Sigmoid colon (tissue), 7 donors: ENCODE data around the gene ZC3HAV1. TPM values are rescaled to one million over a fixed set of nuclear protein-coding genes. Genes with fewer than 3 reads are reported as not detected.

Experiments
- DNase-seq: peaks from one replicate; pipeline ENCODE4 v3.0.0-alpha.2; 2019
- H3K27ac ChIP-seq, 4 donors: fragments of 200-600 bp; sonication (generic); one replicate each; pipeline ENCODE4 v1.5.1; 2016 to 2019; ENCODE audit warnings: mild to moderate bottlenecking in 1 of 4
- H3K27me3 ChIP-seq, 3 donors: fragments of 200-600 bp; sonication (generic); one replicate each; pipeline ENCODE4 v1.5.1; 2019; ENCODE audit warnings: mild to moderate bottlenecking in 1 of 3
- H3K36me3 ChIP-seq, 4 donors: fragments of 200-600 bp; sonication (generic); one replicate each; pipeline ENCODE4 v1.5.1; 2016 to 2019
- H3K4me1 ChIP-seq, 4 donors: fragments of 200-600 bp; sonication (generic); one replicate each; pipeline ENCODE4 v1.5.1; 2017 to 2019
- H3K4me3 ChIP-seq, 4 donors: fragments of 200-600 bp; sonication (generic); one replicate each; pipeline ENCODE4 v1.5.1; 2017 to 2019; ENCODE audit warnings: mild to moderate bottlenecking in 2 of 4, moderate library complexity in 1 of 4
- H3K9me3 ChIP-seq, 4 donors: fragments of 200-600 bp in 3 of 4; sonication (generic) in 3 of 4; one replicate each; pipeline versions ENCODE4 v1.5.1 to v1.6.1; 2013 to 2019
- CTCF ChIP-seq, 4 experiments: fragments of 450-650 bp in 3 of 4; fragments of 200-600 bp in 1 of 4; IDR thresholded peaks; one replicate each; pipeline ENCODE4 v1.5.1; 2016 to 2019; ENCODE audit warnings: antibody characterized with exemption in 4 of 4, mild to moderate bottlenecking in 3 of 4, moderate library complexity in 2 of 4
- EP300 ChIP-seq, 4 donors: sonication (generic); formaldehyde crosslinking; IDR thresholded peaks; one replicate each; pipeline ENCODE4 v1.6.1; 2017; ENCODE audit warnings: antibody characterized with exemption in 4 of 4
- POLR2A ChIP-seq, 2 donors: fragments of 450-650 bp; IDR thresholded peaks; one replicate each; pipeline ENCODE4 v1.6.1; 2016; ENCODE audit warnings: antibody characterized with exemption in 2 of 2, mild to moderate bottlenecking in 2 of 2, moderate library complexity in 2 of 2
- POLR2AphosphoS5 ChIP-seq, 4 donors: sonication (generic); formaldehyde crosslinking; IDR thresholded peaks; one replicate each; pipeline ENCODE4 v1.6.1; 2017; ENCODE audit warnings: antibody characterized with exemption in 4 of 4
- WGBS, 2 donors: extraction: QIAGEN DNeasy Blood & Tissue Kit; methylation state at CpG; one replicate each; pipeline ENCODE4 v1.1.7; 2013; 5-methylcytosine and 5-hydroxymethylcytosine counted together
- intact Hi-C: fragments of 100-400 bp; cut with DNase I; formaldehyde crosslinking; loops from one replicate; pipeline ENCODE4 v1.15.1; 2023
- polyA plus RNA-seq, 3 donors: library from polyadenylated mRNA; stranded (reverse); fragments of 200-250 nt; gene quantifications; one replicate each; pipeline ENCODE4 v1.2.3, GENCODE V29; 2013
- total RNA-seq, 4 donors: library from RNA; depleted of rRNA; stranded (reverse); fragments of >200 nt; gene quantifications; one replicate each; pipeline ENCODE4 v1.1.0, GENCODE V29; 2016
- donor health status: healthy with polysubstance abuse.
- donor health status: Bipolar disorder and iron deficiency.
- donor health status: healthy.

The ZC3HAV1 gene
- total and polyA plus RNA-seq, 7 donors = 4.2 to 29.1 (median 23.4) TPM

GRCh38 chr7:139118234-139118804 lies 8.8 kb upstream of the ZC3HAV1 start:
- TF ChIP-seq POLR2AphosphoS5 (IDR thresholded peaks at IDR 0.05) (no peak), EP300 (IDR thresholded peaks at IDR 0.05) (no peak), POLR2A (IDR thresholded peaks at IDR 0.05) (no peak), CTCF (IDR thresholded peaks at IDR 0.05) (no peak)
- no peak for DNase-seq
- Histone ChIP-seq H3K27me3 (no peaks in the 10 kb centered on the region), H3K36me3 (no peaks in the 10 kb centered on the region), H3K4me3 (no peak overlapping the region), H3K27ac (no peak overlapping the region), H3K4me1 (no peaks in the 10 kb centered on the region), H3K9me3 (no peaks in the 10 kb centered on the region)
- intact Hi-C loops = no loop called here
- WGBS, 2 donors = 26 to 56% methylated on average over 8 of the region's 8 CpGs

- Histone ChIP-seq H3K4me1 (no peaks in the 10 kb centered on the region), H3K9me3 (no peaks in the 10 kb centered on the region), H3K4me3 (no peak overlapping the region), H3K27me3 (no peaks in the 10 kb centered on the region), H3K36me3 (no peaks in the 10 kb centered on the region), H3K27ac (no peak overlapping the region)
- no peak for DNase-seq
- intact Hi-C loops = no loop called here
- TF ChIP-seq EP300 (IDR thresholded peaks at IDR 0.05) (no peak), POLR2A (IDR thresholded peaks at IDR 0.05) (no peak), POLR2AphosphoS5 (IDR thresholded peaks at IDR 0.05) (no peak), CTCF (IDR thresholded peaks at IDR 0.05) (no peak)
- 46 to 75% methylated on average over 5 of the region's 5 CpGs for WGBS, 2 donors
Observed at GRCh38 chr7:139117599-139118233, 8.2 kb upstream of the ZC3HAV1 start.

- H3K36me3 ChIP-seq = no peaks in the 10 kb centered on the region
- H3K4me3 ChIP-seq = no peak overlapping the region
- intact Hi-C loops = no loop called here
- TF ChIP-seq POLR2AphosphoS5 (IDR thresholded peaks at IDR 0.05) = no peak
- no peak for TF ChIP-seq POLR2A (IDR thresholded peaks at IDR 0.05)
- TF ChIP-seq CTCF (IDR thresholded peaks at IDR 0.05) = no peak
- TF ChIP-seq EP300 (IDR thresholded peaks at IDR 0.05) = no peak
- no peaks in the 10 kb centered on the region for H3K4me1 ChIP-seq
- no peak overlapping the region for H3K27ac ChIP-seq
- H3K27me3 ChIP-seq = no peaks in the 10 kb centered on the region
- DNase-seq = no peak
- H3K9me3 ChIP-seq = no peaks in the 10 kb centered on the region
- 60 to 90% methylated on average over 3 of the region's 3 CpGs for WGBS, 2 donors
Observed at GRCh38 chr7:139116999-139117398, 7.5 kb upstream of the ZC3HAV1 start.

- H3K4me1 ChIP-seq = peaks cover 0 to 3% (median 3%) of the 10 kb centered on the region in 4 donors
- no peaks in the 10 kb centered on the region for H3K36me3 ChIP-seq
- H3K4me3 ChIP-seq = no peak overlapping the region
- no peaks in the 10 kb centered on the region for H3K9me3 ChIP-seq
- intact Hi-C loops = no loop called here
- no peaks in the 10 kb centered on the region for H3K27me3 ChIP-seq
- WGBS, 2 donors = 88 to 93% methylated on average over 3 of the region's 3 CpGs
- TF ChIP-seq CTCF (IDR thresholded peaks at IDR 0.05) (no peak), POLR2AphosphoS5 (IDR thresholded peaks at IDR 0.05) (no peak), EP300 (IDR thresholded peaks at IDR 0.05) (no peak), POLR2A (IDR thresholded peaks at IDR 0.05) (no peak)
- DNase-seq = no peak
- H3K27ac ChIP-seq = no peak overlapping the region
Observed at GRCh38 chr7:139115104-139115503, 5.6 kb upstream of the ZC3HAV1 start.
